ENCODE measurements around the gene ZNF385B.

Gene ZNF385B

GRCh38 chr2:179622112-179622511 is 239.3 kb downstream of the ZNF385B start:
- no peak for DNase-seq

GRCh38 chr2:179619947-179620467 is 241.4 kb downstream of the ZNF385B start:
- DNase-seq = peak; percentile 60 to 68

- DNase-seq = no peak
These were observed 247.3 kb downstream of the ZNF385B start for GRCh38 chr2:179614121-179614520.

- no peak for DNase-seq
These were observed 247.7 kb downstream of the ZNF385B start for GRCh38 chr2:179613701-179614100.

GRCh38 chr2:179613299-179613651 is 248.1 kb downstream of the ZNF385B start:
- no peak for DNase-seq

- DNase-seq = no peak
These were observed 248.7 kb downstream of the ZNF385B start for GRCh38 chr2:179612591-179613298.

GRCh38 chr2:179612108-179612507 is 249.3 kb downstream of the ZNF385B start:
- DNase-seq = no peak

GRCh38 chr2:179606141-179606540 is 255.3 kb downstream of the ZNF385B start:
- no peak for DNase-seq

- DNase-seq = no peak
These were observed 256.1 kb downstream of the ZNF385B start for GRCh38 chr2:179605341-179605740.

- no peak for DNase-seq
These were observed 256.8 kb downstream of the ZNF385B start for GRCh38 chr2:179604598-179604997.

GRCh38 chr2:179602452-179602851 is 259.0 kb downstream of the ZNF385B start:
- DNase-seq = no peak

GRCh38 chr2:179596018-179596417 is 265.4 kb downstream of the ZNF385B start:
- no peak for DNase-seq

GRCh38 chr2:179595284-179595683 is 266.1 kb downstream of the ZNF385B start:
- no peak for DNase-seq

- no peak for DNase-seq
These were observed 266.9 kb downstream of the ZNF385B start for GRCh38 chr2:179594268-179595112.

- DNase-seq = no peak
These were observed 268.1 kb downstream of the ZNF385B start for GRCh38 chr2:179593323-179593722.

GRCh38 chr2:179592167-179592936 is 269.1 kb downstream of the ZNF385B start:
- DNase-seq = no peak

GRCh38 chr2:179591690-179592089 is 269.7 kb downstream of the ZNF385B start:
- DNase-seq = no peak

- no peak for DNase-seq
These were observed 272.8 kb downstream of the ZNF385B start for GRCh38 chr2:179588486-179589145.

GRCh38 chr2:179584760-179585159 is 276.7 kb downstream of the ZNF385B start:
- no peak for DNase-seq

GRCh38 chr2:179581605-179582004 is 279.8 kb downstream of the ZNF385B start:
- DNase-seq = no peak

GRCh38 chr2:179580378-179581146 is 280.9 kb downstream of the ZNF385B start:
- DNase-seq = no peak

- no peak for DNase-seq
These were observed 281.6 kb downstream of the ZNF385B start for GRCh38 chr2:179579800-179580199.

Measured in Kasumi-1 (cell line).